HUES48 (cell line): ENCODE data around the gene LRRTM4.

ENCODE experiments used
- H3K27ac ChIP-seq: one replicate; pipeline ENCODE4 v1.7.0; 2013; ENCODE audit warnings: low read depth, low read length, inconsistent platforms
- H3K27me3 ChIP-seq: 2 replicates; pipeline ENCODE4 v1.6.1; 2013; ENCODE audit warnings: mild to moderate bottlenecking, low read length; ENCODE audit not compliant: control insufficient read depth, insufficient read depth
- H3K36me3 ChIP-seq: 2 replicates; pipeline ENCODE4 v1.6.1; 2013; ENCODE audit warnings: low read length; ENCODE audit not compliant: control insufficient read depth, insufficient read depth
- H3K4me1 ChIP-seq: 2 replicates; pipeline ENCODE4 v1.6.1; 2013; ENCODE audit warnings: mild to moderate bottlenecking, low read length; ENCODE audit not compliant: control insufficient read depth, insufficient read depth
- H3K4me3 ChIP-seq: 2 replicates; pipeline ENCODE4 v1.5.1; 2013; ENCODE audit warnings: mild to moderate bottlenecking, low read depth, low read length
- H3K9ac ChIP-seq: 2 replicates; pipeline ENCODE4 v1.6.1; 2013; ENCODE audit warnings: mild to moderate bottlenecking, low read depth, low read length, moderate library complexity
- H3K9me3 ChIP-seq: 2 replicates; pipeline ENCODE4 v1.6.1; 2013; ENCODE audit warnings: low read length; ENCODE audit not compliant: control insufficient read depth, insufficient read depth

The LRRTM4 gene

DNA sequence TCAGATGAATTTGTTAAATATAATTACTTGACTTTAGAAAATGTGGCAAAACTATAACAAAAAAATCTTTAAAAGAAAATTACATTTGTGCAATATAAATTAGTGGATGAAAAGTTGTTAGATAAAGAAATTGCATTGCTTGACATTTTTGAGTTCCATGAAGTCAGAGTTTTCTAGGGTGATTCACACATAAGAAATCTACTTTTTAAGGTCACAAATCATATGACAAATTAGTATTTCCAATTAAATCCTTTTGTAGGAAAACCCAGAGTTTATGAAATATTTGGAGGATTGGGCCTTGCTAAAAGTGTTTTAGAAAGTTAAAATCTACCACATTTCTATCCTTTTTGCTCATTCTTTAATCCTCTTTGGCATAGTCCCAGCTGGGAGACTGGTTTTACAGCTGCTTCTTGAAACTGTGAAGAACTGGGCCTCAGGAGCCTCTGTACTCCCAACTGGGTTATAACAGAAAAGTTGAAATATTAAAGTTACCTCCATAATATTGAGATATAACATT lies 289.2 kb downstream of the LRRTM4 start:
- Histone ChIP-seq H3K9me3 (no peaks in the 10 kb centered on the region), H3K27ac (no peak overlapping the region), H3K4me3 (no peak overlapping the region), H3K36me3 (no peaks in the 10 kb centered on the region), H3K4me1 (no peaks in the 10 kb centered on the region), H3K9ac (no peak overlapping the region), H3K27me3 (no peaks in the 10 kb centered on the region)

DNA sequence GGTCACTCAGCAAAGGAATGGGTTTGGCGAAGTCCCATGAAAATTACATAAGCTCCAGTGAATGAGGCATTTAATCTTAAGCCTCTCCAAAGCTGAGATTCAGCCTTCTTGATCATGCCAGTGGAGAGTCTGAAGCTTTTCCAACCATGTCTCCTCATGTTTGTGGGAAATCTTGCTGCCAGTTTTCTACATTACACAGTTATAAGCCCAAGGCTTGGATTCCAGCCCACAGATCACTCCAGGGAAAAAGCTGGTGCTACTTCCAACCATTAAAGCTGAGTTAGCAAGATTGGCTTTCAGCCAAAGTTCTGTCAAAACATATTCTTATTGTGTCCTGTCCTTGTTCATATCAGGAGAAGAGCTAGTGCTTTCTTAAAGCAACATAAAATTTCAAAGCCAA lies 293.8 kb downstream of the LRRTM4 start:
- Histone ChIP-seq H3K27ac (no peak overlapping the region), H3K9ac (no peak overlapping the region), H3K36me3 (no peaks in the 10 kb centered on the region), H3K27me3 (no peaks in the 10 kb centered on the region), H3K4me1 (no peaks in the 10 kb centered on the region), H3K4me3 (no peak overlapping the region), H3K9me3 (no peaks in the 10 kb centered on the region)

DNA sequence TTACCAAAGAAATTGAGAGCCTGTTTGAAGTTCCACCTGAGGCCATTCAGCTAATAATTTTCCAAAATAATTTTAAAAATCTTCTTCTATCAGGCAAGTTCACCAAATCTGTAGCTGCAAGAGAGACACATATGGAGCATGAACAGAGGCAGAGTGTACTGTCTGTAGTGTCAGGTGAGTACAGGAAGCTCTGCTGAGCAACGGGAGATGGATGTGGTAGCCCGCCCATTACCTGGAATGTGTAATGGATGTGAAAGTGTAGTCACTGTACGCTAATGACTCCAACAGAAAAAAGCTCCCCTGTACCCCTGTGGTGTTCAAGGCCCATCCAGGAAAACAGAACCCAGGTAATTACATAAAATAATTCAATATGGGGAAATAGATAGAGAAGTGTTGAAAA lies 311.5 kb downstream of the LRRTM4 start:
- no peaks in the 10 kb centered on the region for H3K9me3 ChIP-seq
- H3K4me1 ChIP-seq, result no peaks in the 10 kb centered on the region
- H3K27me3 ChIP-seq, result no peaks in the 10 kb centered on the region
- H3K27ac ChIP-seq, result no peak overlapping the region
- no peaks in the 10 kb centered on the region for H3K36me3 ChIP-seq
- H3K9ac ChIP-seq, result no peak overlapping the region
- H3K4me3 ChIP-seq, result no peak overlapping the region

DNA sequence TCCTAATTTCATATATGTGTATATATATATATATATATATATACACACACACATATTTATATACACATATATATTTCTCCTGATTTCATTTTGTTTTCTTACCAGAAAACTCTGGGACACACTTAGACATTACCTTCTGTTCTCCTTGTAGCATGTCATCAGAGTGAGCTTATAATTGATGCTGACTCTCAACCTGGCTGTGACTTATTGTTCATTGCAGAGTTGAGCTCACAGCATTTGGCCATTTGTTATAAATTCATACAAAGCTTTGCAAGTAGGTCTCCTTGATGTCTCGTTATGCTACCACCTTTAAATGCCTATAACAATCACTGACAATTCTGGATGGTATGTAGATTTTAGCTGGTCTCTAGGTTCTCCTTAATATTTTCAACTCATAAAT lies 314.8 kb downstream of the LRRTM4 start:
- no peaks in the 10 kb centered on the region for H3K36me3 ChIP-seq
- no peaks in the 10 kb centered on the region for H3K9me3 ChIP-seq
- no peaks in the 10 kb centered on the region for H3K4me1 ChIP-seq
- H3K27ac ChIP-seq, result no peak overlapping the region
- H3K9ac ChIP-seq, result no peak overlapping the region
- H3K4me3 ChIP-seq, result no peak overlapping the region
- no peaks in the 10 kb centered on the region for H3K27me3 ChIP-seq

DNA sequence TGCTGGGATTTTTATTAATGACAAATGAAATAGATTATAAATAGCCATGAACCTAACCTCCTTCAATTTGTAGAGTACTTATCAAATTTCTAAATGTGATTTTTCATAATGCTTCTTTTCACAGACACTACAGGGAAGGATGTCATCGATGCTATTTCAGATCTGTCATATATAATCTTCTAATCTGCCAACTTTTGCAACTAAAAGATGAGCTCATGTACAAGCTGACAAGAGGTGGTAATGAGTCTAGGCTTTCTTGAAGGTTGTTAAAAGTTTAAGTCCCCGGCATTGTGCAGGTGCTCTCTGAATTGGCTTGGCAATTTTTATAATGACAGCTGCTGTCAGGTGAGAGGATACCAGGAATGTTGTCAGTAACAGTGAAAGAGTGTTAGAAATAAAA lies 320.4 kb downstream of the LRRTM4 start:
- no peaks in the 10 kb centered on the region for H3K36me3 ChIP-seq
- H3K9ac ChIP-seq, result no peak overlapping the region
- H3K27me3 ChIP-seq, result no peaks in the 10 kb centered on the region
- no peaks in the 10 kb centered on the region for H3K9me3 ChIP-seq
- no peak overlapping the region for H3K4me3 ChIP-seq
- no peaks in the 10 kb centered on the region for H3K4me1 ChIP-seq
- H3K27ac ChIP-seq, result no peak overlapping the region

DNA sequence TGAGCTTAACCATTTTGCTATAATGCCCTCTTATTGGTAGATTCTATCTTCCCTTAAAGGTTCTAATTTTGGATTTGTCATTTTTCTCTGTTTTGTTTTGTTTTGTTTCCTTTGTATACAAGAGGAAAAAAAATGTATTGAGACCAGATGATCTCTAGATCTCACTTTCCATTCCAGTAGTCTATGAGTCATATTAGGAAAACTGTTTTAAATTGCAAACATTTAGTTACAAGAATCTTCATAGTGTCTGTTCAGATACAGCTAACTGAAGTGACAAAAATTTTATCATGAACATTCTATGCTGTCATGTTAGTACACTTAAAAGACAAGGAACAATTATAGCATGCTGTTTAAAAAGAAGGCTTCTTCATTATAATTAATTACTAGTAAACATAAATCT lies 322.8 kb downstream of the LRRTM4 start:
- no peaks in the 10 kb centered on the region for H3K9me3 ChIP-seq
- no peaks in the 10 kb centered on the region for H3K36me3 ChIP-seq
- no peaks in the 10 kb centered on the region for H3K27me3 ChIP-seq
- H3K27ac ChIP-seq, result no peak overlapping the region
- H3K9ac ChIP-seq, result no peak overlapping the region
- H3K4me1 ChIP-seq, result no peaks in the 10 kb centered on the region
- H3K4me3 ChIP-seq, result no peak overlapping the region

DNA sequence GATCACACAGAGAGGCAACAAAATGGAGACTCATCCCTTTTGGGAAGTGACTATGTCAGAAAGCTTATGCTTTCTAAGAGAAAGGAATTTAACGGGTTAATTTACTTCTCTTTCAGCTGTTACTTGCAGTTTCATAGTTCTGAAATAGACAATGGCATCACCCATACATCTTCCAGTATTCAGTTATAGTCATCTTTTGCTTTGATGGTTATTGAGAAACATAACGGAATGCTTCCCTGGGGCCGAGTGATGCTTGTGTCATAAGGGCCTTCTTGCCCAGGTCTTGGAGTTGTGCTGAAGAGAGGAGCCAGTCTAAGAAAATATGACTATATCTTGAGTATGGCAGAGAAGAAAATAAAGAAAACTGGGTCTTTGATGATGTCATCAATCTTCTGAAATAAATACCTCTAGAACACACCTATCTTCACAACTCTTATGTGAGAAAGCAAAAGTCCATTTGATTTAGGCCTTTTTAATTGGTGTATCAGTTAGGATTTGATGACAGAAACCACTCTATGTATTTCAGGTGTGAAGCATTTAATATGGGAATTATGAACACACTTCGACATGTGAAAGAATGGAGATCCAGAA lies 328.2 kb downstream of the LRRTM4 start:
- no peak overlapping the region for H3K9ac ChIP-seq
- H3K9me3 ChIP-seq, result no peaks in the 10 kb centered on the region
- H3K36me3 ChIP-seq, result no peaks in the 10 kb centered on the region
- H3K27ac ChIP-seq, result no peak overlapping the region
- H3K4me1 ChIP-seq, result no peaks in the 10 kb centered on the region
- no peaks in the 10 kb centered on the region for H3K27me3 ChIP-seq
- no peak overlapping the region for H3K4me3 ChIP-seq

DNA sequence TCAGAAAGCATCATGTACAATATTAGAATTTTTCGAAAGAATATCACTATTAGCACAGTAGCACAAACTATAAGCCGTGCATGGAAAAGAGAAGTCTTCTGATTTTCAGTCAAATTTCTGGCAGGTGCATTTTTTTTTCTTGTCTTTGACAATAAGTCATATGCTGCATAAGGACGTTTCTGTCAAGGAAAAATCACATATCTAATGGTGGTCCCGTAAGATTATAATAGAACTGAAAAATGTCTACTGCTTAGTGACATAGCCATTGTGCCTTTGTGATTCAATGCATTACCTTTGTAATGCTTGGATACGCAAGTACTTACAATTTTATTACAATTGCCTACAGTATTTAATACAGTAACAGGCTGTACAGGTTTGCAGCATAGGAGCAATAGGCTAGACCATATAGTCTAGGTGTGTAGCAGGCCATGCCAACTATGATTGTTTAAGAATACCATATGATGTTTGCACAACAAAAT lies 329.3 kb downstream of the LRRTM4 start:
- Histone ChIP-seq H3K36me3 (no peaks in the 10 kb centered on the region), H3K4me3 (no peak overlapping the region), H3K4me1 (no peaks in the 10 kb centered on the region), H3K9ac (no peak overlapping the region), H3K27ac (no peak overlapping the region), H3K27me3 (no peaks in the 10 kb centered on the region), H3K9me3 (no peaks in the 10 kb centered on the region)

DNA sequence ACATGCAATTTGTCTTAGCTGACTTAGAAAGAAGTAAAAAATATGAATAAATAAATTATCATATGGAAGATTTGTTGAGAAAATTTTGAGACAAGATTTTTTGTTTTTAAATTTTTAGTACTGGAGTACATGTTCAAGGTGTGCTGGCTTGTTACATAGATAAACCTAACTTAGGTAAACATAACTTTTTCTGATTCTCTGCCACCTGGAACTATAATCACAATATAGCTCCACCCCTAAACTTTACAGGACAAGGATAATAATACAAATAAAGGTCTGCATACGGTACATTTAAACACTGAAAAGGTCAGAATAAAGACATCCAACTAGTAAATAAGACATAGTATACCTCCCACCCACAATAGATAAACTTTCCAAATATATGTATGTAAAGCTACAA lies 330.5 kb downstream of the LRRTM4 start:
- Histone ChIP-seq H3K36me3 (no peaks in the 10 kb centered on the region), H3K27ac (no peak overlapping the region), H3K4me1 (no peaks in the 10 kb centered on the region), H3K4me3 (no peak overlapping the region), H3K9me3 (no peaks in the 10 kb centered on the region), H3K9ac (no peak overlapping the region), H3K27me3 (no peaks in the 10 kb centered on the region)

DNA sequence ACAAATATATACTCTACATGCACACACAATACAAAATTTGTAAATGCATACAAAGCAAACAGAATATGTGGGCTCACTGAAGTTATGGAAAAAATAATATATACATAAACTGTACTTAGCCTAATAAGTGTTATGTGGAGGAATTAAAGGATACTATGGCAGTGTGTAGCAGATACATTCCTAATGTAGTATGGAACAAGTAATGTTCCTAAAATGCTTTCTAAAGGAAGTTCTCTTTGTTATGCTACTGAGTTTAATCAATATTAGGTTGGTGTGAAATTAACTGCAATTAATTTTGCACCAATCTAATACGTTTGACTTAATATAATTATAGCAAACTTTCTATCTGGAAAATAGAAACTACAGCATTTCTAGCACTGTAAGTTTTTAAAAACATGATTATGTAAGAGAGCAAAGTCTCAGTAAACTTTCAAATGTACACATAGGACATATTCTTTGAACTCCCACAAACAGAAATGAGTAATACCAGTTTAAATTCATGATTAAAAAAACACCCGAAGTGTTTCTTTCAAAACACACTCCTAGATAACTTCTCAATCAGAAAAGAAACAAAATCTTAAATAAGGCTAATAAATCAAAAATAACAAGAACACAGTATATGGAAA lies 331.3 kb downstream of the LRRTM4 start:
- Histone ChIP-seq H3K27me3 (no peaks in the 10 kb centered on the region), H3K4me1 (no peaks in the 10 kb centered on the region), H3K9ac (no peak overlapping the region), H3K4me3 (no peak overlapping the region), H3K9me3 (no peaks in the 10 kb centered on the region), H3K27ac (no peak overlapping the region), H3K36me3 (no peaks in the 10 kb centered on the region)

DNA sequence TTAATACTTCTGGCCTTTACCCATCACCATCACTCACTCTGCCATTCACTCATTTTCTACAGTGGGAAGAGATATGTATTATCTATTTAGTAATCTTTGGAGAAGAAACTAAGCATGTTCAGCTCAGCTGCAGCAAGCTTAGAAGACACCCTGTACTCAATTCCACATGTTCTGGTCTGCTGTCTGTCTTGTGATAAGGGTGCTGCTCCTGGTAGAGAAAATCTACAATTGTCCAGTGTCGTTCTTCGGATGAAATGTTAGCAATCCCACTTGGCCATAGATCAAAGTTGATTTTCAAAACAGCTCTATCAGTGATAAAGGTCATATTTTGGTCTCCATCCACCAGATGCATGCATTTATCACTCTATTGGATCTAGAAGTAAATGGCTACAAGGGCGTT lies 337.1 kb downstream of the LRRTM4 start:
- Histone ChIP-seq H3K36me3 (no peaks in the 10 kb centered on the region), H3K27ac (no peak overlapping the region), H3K4me3 (no peak overlapping the region), H3K4me1 (no peaks in the 10 kb centered on the region), H3K9ac (no peak overlapping the region), H3K27me3 (no peaks in the 10 kb centered on the region), H3K9me3 (no peaks in the 10 kb centered on the region)
